K562 (cell line): ENCODE results near the gene COL25A1. TPM values are rescaled to one million over a fixed set of nuclear protein-coding genes. Genes with fewer than 3 reads are reported as not detected.

ENCODE experiments used
- ATAC-seq: fragments of 200-7000 bp; cut with Tn5 transposase; 3 replicates; pipeline ENCODE4 v1.9.1; 2020; ENCODE audit warnings: moderate library complexity
- BruUV-seq: library from RNA; stranded (reverse); fragments of 400-500 nt; replicated peaks from 2 replicates; lab custom pipeline; 2021; lab: Mats Ljungman, UMichigan
- CTCF ChIA-PET: fragments of 300-600 bp; formaldehyde crosslinking; extraction: SDS; loops from one replicate; lab custom pipeline; 2021; ENCODE audit warnings: low intra/inter-chr PET ratio; lab: Yijun Ruan, JAX
- POLR2A ChIA-PET: fragments of 300-600, 350-650 bp; sonication (Branson Sonifier 250); formaldehyde crosslinking; extraction: SDS; loops from one replicate; lab custom pipeline; 2021; ENCODE audit warnings: antibody characterized with exemption, inconsistent platforms; lab: Yijun Ruan, JAX
- DNase-seq, 4 experiments: peaks; one replicate each; pipeline versions ENCODE4 v3.0.0 to v3.0.0-alpha.2; 2011 to 2018; ENCODE audit warnings: low spot score in 3 of 4, mixed read lengths in 3 of 4; ENCODE audit errors: extremely low read depth in 1 of 4
- FAIRE-seq: peaks from 2 replicates; lab custom pipeline; 2011; peaks lifted over from hg19 to GRCh38; lab: Jason Lieb, UNC
- H2AFZ ChIP-seq: 2 replicates; pipeline ENCODE4 v1.6.0; 2011; ENCODE audit warnings: low read depth, low read length, control low read depth, inconsistent platforms
- H3K27ac ChIP-seq: fragments of 200-600 bp; 3 replicates; pipeline ENCODE4 v1.8.0; 2011; ENCODE audit warnings: low read depth, mild to moderate bottlenecking, control low read depth, inconsistent platforms, low read length, moderate library complexity, mixed read lengths; ENCODE audit errors: extremely low read depth
- H3K27me3 ChIP-seq, 2 experiments: fragments of 300-600 bp in 1 of 2; 2 replicates in 1 of 2; 3 replicates in 1 of 2; pipeline versions ENCODE4 v1.6.0 to v1.8.0; 2011; ENCODE audit warnings: inconsistent platforms in 2 of 2, low read length in 2 of 2, mild to moderate bottlenecking in 1 of 2, mixed read lengths in 1 of 2, moderate library complexity in 1 of 2; ENCODE audit not compliant: control insufficient read depth in 2 of 2, insufficient read depth in 2 of 2
- H3K36me3 ChIP-seq: fragments of 300-600 bp; 3 replicates; pipeline ENCODE4 v1.8.0; 2011; ENCODE audit warnings: mild to moderate bottlenecking, low read length, inconsistent platforms; ENCODE audit not compliant: control insufficient read depth, insufficient read depth
- H3K4me1 ChIP-seq, 2 experiments: fragments of 200-600 bp in 1 of 2; replicated peaks in 1 of 2; 2 replicates in 1 of 2; 3 replicates in 1 of 2; pipeline versions ENCODE4 v1.5.1 to v1.8.0; 2011; ENCODE audit warnings: inconsistent platforms in 2 of 2, low read length in 2 of 2, mild to moderate bottlenecking in 1 of 2, mixed read lengths in 1 of 2, moderate library complexity in 1 of 2; ENCODE audit not compliant: control insufficient read depth in 2 of 2, insufficient read depth in 2 of 2
- H3K4me2 ChIP-seq: 2 replicates; pipeline ENCODE4 v1.6.1; 2011; ENCODE audit warnings: low read length, control low read depth, inconsistent platforms, mixed read lengths; ENCODE audit not compliant: insufficient read depth
- H3K4me3 ChIP-seq: fragments of 200-600 bp; sonication (generic), shearing (Covaris generic); 2 replicates; pipeline ENCODE4 v1.5.1; 2016; ENCODE audit warnings: control low read depth, inconsistent platforms
- H3K79me2 ChIP-seq: fragments of 200-600 bp; 3 replicates; pipeline ENCODE4 v1.8.0; 2011; ENCODE audit warnings: low read length, inconsistent platforms; ENCODE audit not compliant: control insufficient read depth, insufficient read depth
- H3K9ac ChIP-seq, 2 experiments: 2 replicates each; pipeline versions ENCODE4 v1.6.0 to v1.6.1; 2011; ENCODE audit warnings: low read depth in 2 of 2, low read length in 2 of 2, control low read depth in 1 of 2, inconsistent platforms in 1 of 2, mild to moderate bottlenecking in 1 of 2, mixed read lengths in 1 of 2; ENCODE audit not compliant: insufficient read depth in 1 of 2
- H3K9me1 ChIP-seq: one replicate; pipeline ENCODE4 v1.6.0; 2011; ENCODE audit warnings: inconsistent platforms, mild to moderate bottlenecking, low read length, moderate library complexity; ENCODE audit not compliant: control insufficient read depth, insufficient read depth
- H3K9me3 ChIP-seq: replicated peaks from 2 replicates; pipeline ENCODE4 v1.5.1; 2011; ENCODE audit warnings: low read depth, low read length, inconsistent platforms; ENCODE audit not compliant: control insufficient read depth, insufficient read depth
- H4K20me1 ChIP-seq: replicated peaks from 2 replicates; pipeline ENCODE4 v1.6.1; 2011; ENCODE audit warnings: low read length, inconsistent platforms, mixed read lengths; ENCODE audit not compliant: control insufficient read depth, insufficient read depth
- ARHGAP35 ChIP-seq: fragments of 450-650 bp; IDR thresholded peaks from 2 replicates; pipeline ENCODE4 v1.6.1; 2018; ENCODE audit not compliant: partially characterized antibody
- CBX5 ChIP-seq: IDR thresholded peaks from 2 replicates; pipeline ENCODE4 v1.6.1; 2014; ENCODE audit warnings: low read depth, borderline replicate concordance
- CREB1 ChIP-seq, 2 experiments: sonication (generic) in 1 of 2; formaldehyde crosslinking in 1 of 2; IDR thresholded peaks; 2 replicates each; pipeline versions ENCODE4 v1.6.1 to v1.8.0; 2012 to 2022; ENCODE audit warnings: inconsistent platforms in 1 of 2, mild to moderate bottlenecking in 1 of 2, missing genetic modification reagents in 1 of 2, moderate library complexity in 1 of 2
- FIP1L1 ChIP-seq: fragments of 200-400 bp; formaldehyde crosslinking; IDR thresholded peaks from 2 replicates; pipeline ENCODE4 v1.6.1; 2018; ENCODE audit warnings: mild to moderate bottlenecking, low read depth, low read length; ENCODE audit not compliant: poor library complexity, severe bottlenecking
- FOXK2 ChIP-seq, 2 experiments: fragments of 450-650 bp; IDR thresholded peaks in 1 of 2; conservative IDR thresholded peaks in 1 of 2; 2 replicates each; pipeline ENCODE4 v1.6.1; 2016; ENCODE audit warnings: low read depth in 2 of 2, mild to moderate bottlenecking in 1 of 2
- HNRNPL ChIP-seq: fragments of 200-400 bp; formaldehyde crosslinking; IDR thresholded peaks from 2 replicates; pipeline ENCODE4 v1.6.1; 2017; ENCODE audit warnings: low read depth, mild to moderate bottlenecking, low read length
- KHSRP ChIP-seq: fragments of 450-650 bp; IDR thresholded peaks from 2 replicates; pipeline ENCODE4 v1.6.1; 2017
- KLF1 ChIP-seq: fragments of 450-650 bp; IDR thresholded peaks from 2 replicates; pipeline ENCODE4 v1.6.1; 2016; ENCODE audit warnings: missing genetic modification characterization, missing compliant biosample characterization
- MEF2A ChIP-seq: IDR thresholded peaks from 2 replicates; pipeline ENCODE4 v1.6.1; 2011; ENCODE audit warnings: low read depth, mild to moderate bottlenecking, low read length, moderate library complexity; ENCODE audit not compliant: control insufficient read depth
- NFE2 ChIP-seq: IDR thresholded peaks from 2 replicates; pipeline ENCODE4 v1.6.1; 2014; ENCODE audit warnings: antibody characterized with exemption, low read depth
- NR1H2 ChIP-seq: sonication (generic); formaldehyde crosslinking; IDR thresholded peaks from 2 replicates; pipeline ENCODE4 v1.4.0; 2020; ENCODE audit warnings: mild to moderate bottlenecking, missing genetic modification reagents
- PHF20 ChIP-seq: fragments of 450-650 bp; IDR thresholded peaks from 2 replicates; pipeline ENCODE4 v1.6.1; 2018; ENCODE audit not compliant: partially characterized antibody
- PHF8 ChIP-seq: fragments of 200-600 bp; sonication (generic); IDR thresholded peaks from 2 replicates; pipeline ENCODE4 v1.6.1; 2012; ENCODE audit warnings: mixed run types, mild to moderate bottlenecking, inconsistent platforms, low read length, moderate library complexity, borderline replicate concordance
- POLR2B ChIP-seq: fragments of 450-650 bp; IDR thresholded peaks from 2 replicates; pipeline ENCODE4 v1.6.1; 2018; ENCODE audit warnings: low read depth; ENCODE audit not compliant: partially characterized antibody
- PURB ChIP-seq: sonication (generic); formaldehyde crosslinking; IDR thresholded peaks from 2 replicates; pipeline ENCODE4 v1.9.0; 2021; ENCODE audit warnings: low read depth, mild to moderate bottlenecking, missing genetic modification reagents
- RBM22 ChIP-seq: fragments of 200-400 bp; formaldehyde crosslinking; IDR thresholded peaks from 2 replicates; pipeline ENCODE4 v1.6.1; 2018; ENCODE audit warnings: low read length, low read depth; ENCODE audit not compliant: poor library complexity, severe bottlenecking
- RFX5 ChIP-seq: IDR thresholded peaks from 2 replicates; pipeline ENCODE4 v1.6.1; 2011; ENCODE audit warnings: low read depth, mild to moderate bottlenecking, improper control_type of control experiment, low read length
- SMAD1 ChIP-seq: fragments of 150-350 bp; IDR thresholded peaks from 2 replicates; pipeline ENCODE4 v1.6.1; 2014; ENCODE audit warnings: low read length, low read depth; ENCODE audit not compliant: partially characterized antibody
- SMARCE1 ChIP-seq: fragments of 450-650 bp; IDR thresholded peaks from 2 replicates; pipeline ENCODE4 v1.7.1; 2016; ENCODE audit warnings: mild to moderate bottlenecking
- TAF15 ChIP-seq: fragments of 200-400 bp; formaldehyde crosslinking; IDR thresholded peaks from 2 replicates; pipeline ENCODE4 v1.6.1; 2017; ENCODE audit warnings: mild to moderate bottlenecking, low read depth, low read length, moderate library complexity
- THRAP3 ChIP-seq: fragments of 450-650 bp; IDR thresholded peaks from 2 replicates; pipeline ENCODE4 v1.6.1; 2016; ENCODE audit warnings: mild to moderate bottlenecking, inconsistent platforms, borderline replicate concordance
- ZNF316 ChIP-seq: fragments of 450-650 bp; IDR thresholded peaks from 2 replicates; pipeline ENCODE4 v1.6.1; 2016
- WGBS: fragments of 100-300 bp; shearing (Covaris generic); methylation state at CpG from one replicate; pipeline ENCODE4 v1.1.6; 2016; ENCODE audit warnings: low coverage, mixed read lengths; ENCODE audit not compliant: insufficient coverage; ENCODE audit errors: missing lambda C conversion rate; 5-methylcytosine and 5-hydroxymethylcytosine counted together
- in situ Hi-C: fragments of 300-500 bp; cut with MboI; formaldehyde crosslinking; loops from 4 replicates; pipeline ENCODE4 v1.15.0; 2018; ENCODE audit warnings: inconsistent platforms, mixed read lengths
- intact Hi-C: fragments of 100-400 bp; cut with micrococcal nuclease; formaldehyde crosslinking; loops from 2 replicates; pipeline ENCODE4 v1.14.2; 2022
- polyA plus RNA-seq, 8 experiments: library from polyadenylated mRNA; depleted of rRNA in 4 of 8; stranded (reverse) in 5 of 8; unstranded in 3 of 8; fragments of >200 nt; fragmentation: Nextera tagmentation in 2 of 8; fragmentation: Illumina TruSeq in 1 of 8; extraction: Ambion mirVana in 2 of 8; extraction: Trizol in 1 of 8; gene quantifications; 2 replicates each; pipeline versions ENCODE4 v1.2.1 to v1.2.3, GENCODE V29; 2011 to 2014; ENCODE audit warnings: inconsistent platforms in 1 of 8, missing spikeins in 1 of 8
- total RNA-seq, 7 experiments: library from RNA; depleted of rRNA in 6 of 7; stranded (reverse); fragments of >200 nt in 6 of 7; fragmentation: Illumina TruSeq in 2 of 7; extraction: Trizol in 2 of 7; gene quantifications; 2 replicates each; pipeline versions ENCODE4 v1.2.1 to v1.2.3, GENCODE V29; 2011 to 2021; ENCODE audit warnings: low replicate concordance in 1 of 7
- TF ChIP-seq, protein P1 (sequence below): fragments of 450-650 bp; conservative IDR thresholded peaks from 2 replicates; pipeline ENCODE4 v1.6.1; 2016; ENCODE audit warnings: missing genetic modification characterization, low read depth, mild to moderate bottlenecking, missing compliant biosample characterization, moderate library complexity
- TF ChIP-seq, protein P2 (sequence below): fragments of 250-450 bp; sonication (Bioruptor Pico); IDR thresholded peaks from 2 replicates; pipeline ENCODE4 v1.8.0; 2021; ENCODE audit warnings: moderate library complexity, mild to moderate bottlenecking, inconsistent platforms

Gene COL25A1
- total and polyA plus RNA-seq, 9 of the 15 experiments (the other 6 are each of a cell fraction or from before 2014, with no cell fraction given), result 0.03 to 0.62 (median 0.27) TPM

DNA sequence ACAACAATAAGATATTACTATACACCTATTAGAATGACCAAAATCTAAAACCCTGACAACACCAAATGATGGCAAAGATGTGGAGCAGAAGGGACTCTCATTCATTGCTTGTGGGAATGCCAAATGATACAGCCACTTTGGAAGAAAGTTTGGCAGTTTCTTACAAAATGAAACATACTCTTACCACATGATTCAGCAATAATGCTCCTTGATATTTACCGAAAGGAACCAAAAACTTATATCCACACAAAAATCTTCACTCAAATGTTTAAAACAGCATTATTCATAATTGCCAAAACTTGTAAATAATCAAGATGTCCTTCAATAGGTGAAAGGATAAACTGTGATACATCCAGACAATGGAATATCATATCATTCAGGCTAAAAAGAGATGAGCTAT lies 180.9 kb downstream of the COL25A1 start (continued):
- TF ChIP-seq TAF15 (no peak), NR1H2 (no peak), PHF8 (no peak), RBM22 (no peak), ZNF316 (peak; percentile 88), NFE2 (peak; percentile 68), KLF1 (tag) (no peak), POLR2B (no peak)
- TF ChIP-seq, protein P1, sequence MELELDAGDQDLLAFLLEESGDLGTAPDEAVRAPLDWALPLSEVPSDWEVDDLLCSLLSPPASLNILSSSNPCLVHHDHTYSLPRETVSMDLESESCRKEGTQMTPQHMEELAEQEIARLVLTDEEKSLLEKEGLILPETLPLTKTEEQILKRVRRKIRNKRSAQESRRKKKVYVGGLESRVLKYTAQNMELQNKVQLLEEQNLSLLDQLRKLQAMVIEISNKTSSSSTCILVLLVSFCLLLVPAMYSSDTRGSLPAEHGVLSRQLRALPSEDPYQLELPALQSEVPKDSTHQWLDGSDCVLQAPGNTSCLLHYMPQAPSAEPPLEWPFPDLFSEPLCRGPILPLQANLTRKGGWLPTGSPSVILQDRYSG (tag), result no peak

DNA sequence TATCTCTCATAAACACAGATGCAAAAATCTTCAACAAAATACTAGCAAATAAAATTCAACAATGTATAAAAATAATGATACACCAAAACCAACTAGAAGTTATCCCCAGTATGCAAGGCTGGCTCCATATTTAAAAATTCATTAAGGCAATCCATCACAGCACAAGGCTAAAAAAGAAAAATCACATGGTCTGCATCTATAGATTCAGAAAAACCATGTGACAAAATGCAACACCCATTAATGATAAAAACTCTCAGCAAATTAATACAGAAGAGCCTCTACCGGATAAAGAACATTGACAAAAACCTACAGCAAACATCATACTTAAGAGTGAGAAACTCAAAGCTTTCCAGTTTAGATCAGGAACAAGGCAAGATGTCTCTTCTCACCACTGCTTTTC lies 182.6 kb downstream of the COL25A1 start:
- WGBS, result 89% methylated on average over 1 of the region's 1 CpG
- no peaks in the 10 kb centered on the region for H4K20me1 ChIP-seq
- BruUV-seq, result no TSS peak
- TF ChIP-seq KHSRP (no peak), ARHGAP35 (no peak), THRAP3 (no peak), FIP1L1 (no peak), FOXK2 (conservative IDR thresholded peaks at IDR 0.05 in 1 of 2, IDR thresholded peaks at IDR 0.05 in 1 of 2; ENCODE audit: low read depth in 2 of 2) (no peak), CREB1 (IDR thresholded peaks at IDR 0.05) (no peak), CREB1 (CRISPR knock-in tag; IDR thresholded peaks at IDR 0.05) (no peak), PURB (CRISPR knock-in tag) (no peak), CBX5 (no peak), MEF2A (no peak), RFX5 (no peak), SMARCE1 (no peak), PHF20 (no peak), SMAD1 (no peak), HNRNPL (no peak)
- TF ChIP-seq, protein P2, sequence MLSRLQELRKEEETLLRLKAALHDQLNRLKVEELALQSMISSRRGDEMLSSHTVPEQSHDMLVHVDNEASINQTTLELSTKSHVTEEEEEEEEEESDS (CRISPR knock-in tag), result no peak

More for the DNA sequence above, 182.6 kb downstream of the COL25A1 start:
- no peak for FAIRE-seq
- ChIA-PET CTCF (no interaction called here), POLR2A (no interaction called here)
- H3K27ac ChIP-seq, result no peak overlapping the region
- DNase-seq, result no peak
- no peaks in the 10 kb centered on the region for H3K79me2 ChIP-seq
- H3K9me3 ChIP-seq, result no peaks in the 10 kb centered on the region
- in situ Hi-C loops, result no loop called here
- no peak overlapping the region for H2AFZ ChIP-seq
- H3K4me2 ChIP-seq, result no peak overlapping the region
- H3K4me1 ChIP-seq, result peaks cover 0 to under 1% of the 10 kb centered on the region in 2 experiments; a peak in 1 of 5 replicates
- H3K36me3 ChIP-seq, result no peaks in the 10 kb centered on the region
- no peak for ATAC-seq
- intact Hi-C loops, result no loop called here
- H3K4me3 ChIP-seq, result no peak overlapping the region
- H3K9me1 ChIP-seq, result no peaks in the 10 kb centered on the region
- no peak overlapping the region for H3K9ac ChIP-seq
- H3K27me3 ChIP-seq, result no peaks in the 10 kb centered on the region
